Sigmoid colon (tissue), 3 donors: ENCODE measurements around the gene RALGDS.

Experiments
- CTCF ChIP-seq, 4 experiments: fragments of 450-650 bp in 3 of 4; fragments of 200-600 bp in 1 of 4; IDR thresholded peaks; one replicate each; pipeline ENCODE4 v1.5.1; 2016 to 2019; ENCODE audit warnings: antibody characterized with exemption in 4 of 4, mild to moderate bottlenecking in 3 of 4, moderate library complexity in 2 of 4
- POLR2A ChIP-seq, 2 donors: fragments of 450-650 bp; IDR thresholded peaks; one replicate each; pipeline ENCODE4 v1.6.1; 2016; ENCODE audit warnings: antibody characterized with exemption in 2 of 2, mild to moderate bottlenecking in 2 of 2, moderate library complexity in 2 of 2

- TF ChIP-seq CTCF (IDR thresholded peaks at IDR 0.05) (no peak), POLR2A (IDR thresholded peaks at IDR 0.05) (no peak)
These were observed 27.4 kb upstream of the RALGDS start for GRCh38 chr9:133148199-133149129.
